K562 (cell line): ENCODE data around the gene ACER2. TPM values are rescaled to one million over a fixed set of nuclear protein-coding genes. Genes with fewer than 3 reads are reported as not detected.

Experiments used
- ATAC-seq: fragments of 200-7000 bp; cut with Tn5 transposase; 3 replicates; pipeline ENCODE4 v1.9.1; 2020; ENCODE audit warnings: moderate library complexity
- BruUV-seq: library from RNA; stranded (reverse); fragments of 400-500 nt; replicated peaks from 2 replicates; lab custom pipeline; 2021; lab: Mats Ljungman, UMichigan
- CTCF ChIA-PET: fragments of 300-600 bp; formaldehyde crosslinking; extraction: SDS; loops from one replicate; lab custom pipeline; 2021; ENCODE audit warnings: low intra/inter-chr PET ratio; lab: Yijun Ruan, JAX
- POLR2A ChIA-PET: fragments of 300-600, 350-650 bp; sonication (Branson Sonifier 250); formaldehyde crosslinking; extraction: SDS; loops from one replicate; lab custom pipeline; 2021; ENCODE audit warnings: antibody characterized with exemption, inconsistent platforms; lab: Yijun Ruan, JAX
- DNase-seq, 4 experiments: peaks; one replicate each; pipeline versions ENCODE4 v3.0.0 to v3.0.0-alpha.2; 2011 to 2018; ENCODE audit warnings: low spot score in 3 of 4, mixed read lengths in 3 of 4; ENCODE audit errors: extremely low read depth in 1 of 4
- FAIRE-seq: peaks from 2 replicates; lab custom pipeline; 2011; peaks lifted over from hg19 to GRCh38; lab: Jason Lieb, UNC
- H2AFZ ChIP-seq: 2 replicates; pipeline ENCODE4 v1.6.0; 2011; ENCODE audit warnings: low read depth, low read length, control low read depth, inconsistent platforms
- H3K27ac ChIP-seq: fragments of 200-600 bp; 3 replicates; pipeline ENCODE4 v1.8.0; 2011; ENCODE audit warnings: low read depth, mild to moderate bottlenecking, control low read depth, inconsistent platforms, low read length, moderate library complexity, mixed read lengths; ENCODE audit errors: extremely low read depth
- H3K27me3 ChIP-seq, 2 experiments: fragments of 300-600 bp in 1 of 2; 2 replicates in 1 of 2; 3 replicates in 1 of 2; pipeline versions ENCODE4 v1.6.0 to v1.8.0; 2011; ENCODE audit warnings: inconsistent platforms in 2 of 2, low read length in 2 of 2, mild to moderate bottlenecking in 1 of 2, mixed read lengths in 1 of 2, moderate library complexity in 1 of 2; ENCODE audit not compliant: control insufficient read depth in 2 of 2, insufficient read depth in 2 of 2
- H3K36me3 ChIP-seq: fragments of 300-600 bp; 3 replicates; pipeline ENCODE4 v1.8.0; 2011; ENCODE audit warnings: mild to moderate bottlenecking, low read length, inconsistent platforms; ENCODE audit not compliant: control insufficient read depth, insufficient read depth
- H3K4me1 ChIP-seq, 2 experiments: fragments of 200-600 bp in 1 of 2; replicated peaks in 1 of 2; 2 replicates in 1 of 2; 3 replicates in 1 of 2; pipeline versions ENCODE4 v1.5.1 to v1.8.0; 2011; ENCODE audit warnings: inconsistent platforms in 2 of 2, low read length in 2 of 2, mild to moderate bottlenecking in 1 of 2, mixed read lengths in 1 of 2, moderate library complexity in 1 of 2; ENCODE audit not compliant: control insufficient read depth in 2 of 2, insufficient read depth in 2 of 2
- H3K4me2 ChIP-seq: 2 replicates; pipeline ENCODE4 v1.6.1; 2011; ENCODE audit warnings: low read length, control low read depth, inconsistent platforms, mixed read lengths; ENCODE audit not compliant: insufficient read depth
- H3K4me3 ChIP-seq: fragments of 200-600 bp; sonication (generic), shearing (Covaris generic); 2 replicates; pipeline ENCODE4 v1.5.1; 2016; ENCODE audit warnings: control low read depth, inconsistent platforms
- H3K79me2 ChIP-seq: fragments of 200-600 bp; 3 replicates; pipeline ENCODE4 v1.8.0; 2011; ENCODE audit warnings: low read length, inconsistent platforms; ENCODE audit not compliant: control insufficient read depth, insufficient read depth
- H3K9ac ChIP-seq, 2 experiments: 2 replicates each; pipeline versions ENCODE4 v1.6.0 to v1.6.1; 2011; ENCODE audit warnings: low read depth in 2 of 2, low read length in 2 of 2, control low read depth in 1 of 2, inconsistent platforms in 1 of 2, mild to moderate bottlenecking in 1 of 2, mixed read lengths in 1 of 2; ENCODE audit not compliant: insufficient read depth in 1 of 2
- H3K9me1 ChIP-seq: one replicate; pipeline ENCODE4 v1.6.0; 2011; ENCODE audit warnings: inconsistent platforms, mild to moderate bottlenecking, low read length, moderate library complexity; ENCODE audit not compliant: control insufficient read depth, insufficient read depth
- H3K9me3 ChIP-seq: replicated peaks from 2 replicates; pipeline ENCODE4 v1.5.1; 2011; ENCODE audit warnings: low read depth, low read length, inconsistent platforms; ENCODE audit not compliant: control insufficient read depth, insufficient read depth
- H4K20me1 ChIP-seq: replicated peaks from 2 replicates; pipeline ENCODE4 v1.6.1; 2011; ENCODE audit warnings: low read length, inconsistent platforms, mixed read lengths; ENCODE audit not compliant: control insufficient read depth, insufficient read depth
- EP300 ChIP-seq: IDR thresholded peaks from 2 replicates; pipeline ENCODE4 v1.6.1; 2012; ENCODE audit warnings: low read length, improper control_type of control experiment
- MECOM ChIP-seq: fragments of 250-450 bp; sonication (Bioruptor Pico); IDR thresholded peaks from 2 replicates; pipeline ENCODE4 v1.8.0; 2022; ENCODE audit warnings: inconsistent platforms
- WGBS: fragments of 100-300 bp; shearing (Covaris generic); methylation state at CpG from one replicate; pipeline ENCODE4 v1.1.6; 2016; ENCODE audit warnings: low coverage, mixed read lengths; ENCODE audit not compliant: insufficient coverage; ENCODE audit errors: missing lambda C conversion rate; 5-methylcytosine and 5-hydroxymethylcytosine counted together
- in situ Hi-C: fragments of 300-500 bp; cut with MboI; formaldehyde crosslinking; loops from 4 replicates; pipeline ENCODE4 v1.15.0; 2018; ENCODE audit warnings: inconsistent platforms, mixed read lengths
- intact Hi-C: fragments of 100-400 bp; cut with micrococcal nuclease; formaldehyde crosslinking; loops from 2 replicates; pipeline ENCODE4 v1.14.2; 2022
- polyA plus RNA-seq, 8 experiments: library from polyadenylated mRNA; depleted of rRNA in 4 of 8; stranded (reverse) in 5 of 8; unstranded in 3 of 8; fragments of >200 nt; fragmentation: Nextera tagmentation in 2 of 8; fragmentation: Illumina TruSeq in 1 of 8; extraction: Ambion mirVana in 2 of 8; extraction: Trizol in 1 of 8; gene quantifications; 2 replicates each; pipeline versions ENCODE4 v1.2.1 to v1.2.3, GENCODE V29; 2011 to 2014; ENCODE audit warnings: inconsistent platforms in 1 of 8, missing spikeins in 1 of 8
- total RNA-seq, 7 experiments: library from RNA; depleted of rRNA in 6 of 7; stranded (reverse); fragments of >200 nt in 6 of 7; fragmentation: Illumina TruSeq in 2 of 7; extraction: Trizol in 2 of 7; gene quantifications; 2 replicates each; pipeline versions ENCODE4 v1.2.1 to v1.2.3, GENCODE V29; 2011 to 2021; ENCODE audit warnings: low replicate concordance in 1 of 7

Gene ACER2
- total and polyA plus RNA-seq, 9 of the 15 experiments (the other 6 are each of a cell fraction or from before 2014, with no cell fraction given) = 0.17 to 4.6 (median 3.0) TPM

GRCh38 chr9:19445452-19445851, 36.6 kb downstream of the ACER2 start:
- Histone ChIP-seq H3K4me1 (no peaks in the 10 kb centered on the region), H3K79me2 (no peaks in the 10 kb centered on the region), H3K27me3 (no peaks in the 10 kb centered on the region), H4K20me1 (no peaks in the 10 kb centered on the region), H2AFZ (no peak overlapping the region), H3K9ac (no peak overlapping the region), H3K9me1 (no peaks in the 10 kb centered on the region), H3K27ac (no peak overlapping the region), H3K36me3 (no peaks in the 10 kb centered on the region; the same call in 2 of the 3 replicates), H3K4me3 (no peak overlapping the region), H3K4me2 (no peak overlapping the region), H3K9me3 (no peaks in the 10 kb centered on the region)
- BruUV-seq = no TSS peak
- POLR2A ChIA-PET = interaction anchor here (1.5 kb wide), 1 partner anchor 10 kb away, joined by 5 read pairs; no protein-coding TSS in a partner anchor
- TF ChIP-seq MECOM (CRISPR knock-in tag) = no peak
- FAIRE-seq (no peak), ATAC-seq (no peak), DNase-seq (no peak)
- intact Hi-C loops (no loop called here), in situ Hi-C loops (no loop called here)
- WGBS = 50% methylated on average over 2 of the region's 2 CpGs
- CTCF ChIA-PET = no interaction called here

- Histone ChIP-seq H3K4me2 (no peak overlapping the region), H3K9ac (no peak overlapping the region), H3K79me2 (no peaks in the 10 kb centered on the region), H3K4me3 (no peak overlapping the region), H3K9me1 (no peaks in the 10 kb centered on the region), H3K27ac (no peak overlapping the region), H3K9me3 (no peaks in the 10 kb centered on the region), H3K4me1 (no peaks in the 10 kb centered on the region), H2AFZ (no peak overlapping the region), H4K20me1 (no peaks in the 10 kb centered on the region), H3K36me3 (no peaks in the 10 kb centered on the region; the same call in 2 of the 3 replicates), H3K27me3 (no peaks in the 10 kb centered on the region)
- ChIA-PET CTCF (no interaction called here), POLR2A (no interaction called here)
- 71% methylated on average over 4 of the region's 7 CpGs for WGBS
- no peak for FAIRE-seq
- no peak for TF ChIP-seq EP300
- in situ Hi-C loops = no loop called here
- no TSS peak for BruUV-seq
- ATAC-seq = no peak
- intact Hi-C loops = no loop called here
- no peak for DNase-seq
These were observed 37.6 kb downstream of the ACER2 start for GRCh38 chr9:19446361-19446861.
